Lower lobe of right lung (tissue), 2 donors: Measurements from ENCODE around the gene LRIF1. TPM values are rescaled to one million over a fixed set of nuclear protein-coding genes. Genes with fewer than 3 reads are reported as not detected.
"Not testable (repeated sequence)": the region's sequence is repeated elsewhere in the genome, so short reads cannot be mapped to it uniquely, and the experiment has no call there.

ENCODE experiments used
- ATAC-seq, 2 donors: fragments of 200-7000 bp; cut with Tn5 transposase; one replicate each; pipeline ENCODE4 v1.9.1; 2020 to 2022; ENCODE audit warnings: mild to moderate bottlenecking in 2 of 2, moderate library complexity in 2 of 2
- DNase-seq: peaks from one replicate; pipeline ENCODE4 v3.0.0-alpha.2; 2020
- H3K27ac ChIP-seq: fragments of 200-600 bp; one replicate; pipeline ENCODE4 v1.8.0; 2022
- H3K27me3 ChIP-seq: fragments of 200-600 bp; one replicate; pipeline ENCODE4 v1.8.0; 2022; ENCODE audit warnings: low read depth
- H3K36me3 ChIP-seq: fragments of 200-600 bp; one replicate; pipeline ENCODE4 v1.8.0; 2022; ENCODE audit warnings: mild to moderate bottlenecking
- H3K4me1 ChIP-seq: fragments of 200-600 bp; one replicate; pipeline ENCODE4 v1.8.0; 2022
- H3K4me3 ChIP-seq: fragments of 200-600 bp; one replicate; pipeline ENCODE4 v1.8.0; 2022; ENCODE audit warnings: mild to moderate bottlenecking
- H3K9me3 ChIP-seq: fragments of 200-600 bp; one replicate; pipeline ENCODE4 v1.8.0; 2022
- CTCF ChIP-seq: fragments of 200-600 bp; IDR thresholded peaks from one replicate; pipeline ENCODE4 v1.8.0; 2022; ENCODE audit warnings: antibody characterized with exemption, mild to moderate bottlenecking
- intact Hi-C: fragments of 100-400 bp; cut with DNase I; formaldehyde crosslinking; loops from one replicate; pipeline ENCODE4 v1.11.0; 2022
- long read RNA-seq: library from polyadenylated mRNA; unstranded; transcript quantifications from one replicate; pipeline ENCODE4 v2.0.0, GENCODE V29; 2021
- total RNA-seq: library from RNA; stranded (reverse); fragmentation: NEBNext Ultra II Directional; extraction: Animal tissue kit (Norgen Biotek cat#: 25700); gene quantifications from one replicate; pipeline ENCODE4 v1.2.1, GENCODE V29; 2021
- donor health status: DM: no; HTN: yes; CAD: no; lungs with severe emphysema.

Gene LRIF1
- 8.8 TPM for total RNA-seq
- long read RNA-seq, transcript LRIF1-202 (3 exons, 1,796 nt) = major isoform, 10 of 16 reads
- long read RNA-seq, partial matches to known transcripts = 1 of 16 reads
- long read RNA-seq, other reads (novel, unspliced or antisense) = 2 of 16 reads

GRCh38 chr1:110963691-110964454 lies at the start of gene LRIF1:
LRIF1 (minus strand) TSS chr1:110963922; CDS start chr1:110963688, 234 bp downstream.
- H3K4me3 ChIP-seq = peak within 1 kb of the TSS; percentile 69
- peaks cover 20% of the 10 kb centered on the region for H3K27me3 ChIP-seq
- peaks cover 14% of the 10 kb centered on the region for H3K9me3 ChIP-seq
- no peaks in the 10 kb centered on the region for H3K36me3 ChIP-seq
- intact Hi-C loops = no loop called here
- DNase-seq (peak; percentile 100), ATAC-seq (peak; percentile 100)
- H3K4me1 ChIP-seq = peaks cover 8% of the 10 kb centered on the region
- peak within 1 kb of the TSS; percentile 97 for H3K27ac ChIP-seq
- TF ChIP-seq CTCF = peak; percentile 56

GRCh38 chr1:111008031-111008430 lies 44.3 kb upstream of the LRIF1 start:
- intact Hi-C loops = no loop called here
- TF ChIP-seq CTCF = no peak

GRCh38 chr1:111006556-111006955 lies 42.8 kb upstream of the LRIF1 start:
- Histone ChIP-seq H3K4me3 (no peak overlapping the region), H3K36me3 (no peaks in the 10 kb centered on the region), H3K27me3 (no peaks in the 10 kb centered on the region), H3K9me3 (peaks cover 4% of the 10 kb centered on the region), H3K27ac (no peak overlapping the region), H3K4me1 (no peaks in the 10 kb centered on the region)
- intact Hi-C loops = no loop called here
- DNase-seq (no peak), ATAC-seq (no peak)
- TF ChIP-seq CTCF = no peak

More at GRCh38 chr1:111008031-111008430, 44.3 kb upstream of the LRIF1 start:
- ATAC-seq (no peak), DNase-seq (no peak)
- Histone ChIP-seq H3K4me1 (no peaks in the 10 kb centered on the region), H3K36me3 (no peaks in the 10 kb centered on the region), H3K9me3 (peaks cover 4% of the 10 kb centered on the region), H3K27ac (no peak overlapping the region), H3K27me3 (no peaks in the 10 kb centered on the region), H3K4me3 (no peak overlapping the region)

- intact Hi-C loops, H3K27ac ChIP-seq, H3K36me3 ChIP-seq, H3K9me3 ChIP-seq, H3K27me3 ChIP-seq, H3K4me1 ChIP-seq, DNase-seq, ATAC-seq, H3K4me3 ChIP-seq: not testable (repeated sequence)
These were observed 35.9 kb upstream of the LRIF1 start for GRCh38 chr1:110999607-111000006.

- H3K4me3 ChIP-seq, DNase-seq, intact Hi-C loops, ATAC-seq, H3K9me3 ChIP-seq, H3K27ac ChIP-seq, H3K27me3 ChIP-seq, H3K36me3 ChIP-seq, H3K4me1 ChIP-seq: not testable (repeated sequence)
- peak; percentile 31 for TF ChIP-seq CTCF
These were observed 28.6 kb upstream of the LRIF1 start for GRCh38 chr1:110992329-110992728.

- H3K4me3 ChIP-seq, H3K36me3 ChIP-seq, H3K4me1 ChIP-seq, ATAC-seq, H3K9me3 ChIP-seq, H3K27me3 ChIP-seq, intact Hi-C loops, DNase-seq, H3K27ac ChIP-seq: not testable (repeated sequence)
These were observed 27.6 kb upstream of the LRIF1 start for GRCh38 chr1:110991295-110991694.
